ENCODE measurements around the gene ZNF385B.

The ZNF385B gene

GRCh38 chr2:179712825-179713224, 148.6 kb downstream of the ZNF385B start:
- H3K27me3 ChIP-seq (ENCODE audit: insufficient read depth, poor library complexity, severe bottlenecking): no peaks in the 10 kb centered on the region
- H3K4me3 ChIP-seq (replicated peaks; ENCODE audit: insufficient read depth, low read length): no peak overlapping the region
- H3K27ac ChIP-seq (replicated peaks): no peak overlapping the region
- TF ChIP-seq SPI1 (IDR thresholded peaks at IDR 0.05; ENCODE audit: borderline replicate concordance, low read depth) (no peak), CTCF (IDR thresholded peaks at IDR 0.05; ENCODE audit: insufficient read depth, low read length) (no peak), REST (IDR thresholded peaks at IDR 0.05; ENCODE audit: insufficient replicate concordance, low read depth) (no peak), POLR2AphosphoS5 (IDR thresholded peaks at IDR 0.05; ENCODE audit: low read depth) (no peak), GABPA (IDR thresholded peaks at IDR 0.05; ENCODE audit: low read depth) (no peak)
- DNase-seq (ENCODE audit: low read depth in 1 of 2, low spot score in 1 of 2): no peak

GRCh38 chr2:179711375-179711774, 150.0 kb downstream of the ZNF385B start:
- Histone ChIP-seq H3K27me3 (ENCODE audit: insufficient read depth, poor library complexity, severe bottlenecking) (no peaks in the 10 kb centered on the region), H3K4me3 (replicated peaks; ENCODE audit: insufficient read depth, low read length) (no peak overlapping the region), H3K27ac (replicated peaks) (no peak overlapping the region)
- no peak for DNase-seq (ENCODE audit: low read depth in 1 of 2, low spot score in 1 of 2)
- TF ChIP-seq POLR2AphosphoS5 (IDR thresholded peaks at IDR 0.05; ENCODE audit: low read depth) (no peak), REST (IDR thresholded peaks at IDR 0.05; ENCODE audit: insufficient replicate concordance, low read depth) (no peak), GABPA (IDR thresholded peaks at IDR 0.05; ENCODE audit: low read depth) (no peak), SPI1 (IDR thresholded peaks at IDR 0.05; ENCODE audit: borderline replicate concordance, low read depth) (no peak), CTCF (IDR thresholded peaks at IDR 0.05; ENCODE audit: insufficient read depth, low read length) (no peak)

- no peak overlapping the region for H3K27ac ChIP-seq (replicated peaks)
- TF ChIP-seq SPI1 (IDR thresholded peaks at IDR 0.05; ENCODE audit: borderline replicate concordance, low read depth): no peak
- no peak for TF ChIP-seq REST (IDR thresholded peaks at IDR 0.05; ENCODE audit: insufficient replicate concordance, low read depth)
- TF ChIP-seq GABPA (IDR thresholded peaks at IDR 0.05; ENCODE audit: low read depth): no peak
- TF ChIP-seq POLR2AphosphoS5 (IDR thresholded peaks at IDR 0.05; ENCODE audit: low read depth): no peak
- no peak for TF ChIP-seq CTCF (IDR thresholded peaks at IDR 0.05; ENCODE audit: insufficient read depth, low read length)
- no peak for DNase-seq (ENCODE audit: low read depth in 1 of 2, low spot score in 1 of 2)
- no peak overlapping the region for H3K4me3 ChIP-seq (replicated peaks; ENCODE audit: insufficient read depth, low read length)
- no peaks in the 10 kb centered on the region for H3K27me3 ChIP-seq (ENCODE audit: insufficient read depth, poor library complexity, severe bottlenecking)
These were observed 157.7 kb downstream of the ZNF385B start for GRCh38 chr2:179703702-179704101.
